NCI-H524 treated with DMSO at 0.1 percent for 48 hours (cell line): ENCODE results near the gene BCOR.

Experiments
- DNase-seq: peaks from one replicate; lab custom pipeline; 2025; lab: John Stamatoyannopoulos, UW

Gene BCOR

DNA sequence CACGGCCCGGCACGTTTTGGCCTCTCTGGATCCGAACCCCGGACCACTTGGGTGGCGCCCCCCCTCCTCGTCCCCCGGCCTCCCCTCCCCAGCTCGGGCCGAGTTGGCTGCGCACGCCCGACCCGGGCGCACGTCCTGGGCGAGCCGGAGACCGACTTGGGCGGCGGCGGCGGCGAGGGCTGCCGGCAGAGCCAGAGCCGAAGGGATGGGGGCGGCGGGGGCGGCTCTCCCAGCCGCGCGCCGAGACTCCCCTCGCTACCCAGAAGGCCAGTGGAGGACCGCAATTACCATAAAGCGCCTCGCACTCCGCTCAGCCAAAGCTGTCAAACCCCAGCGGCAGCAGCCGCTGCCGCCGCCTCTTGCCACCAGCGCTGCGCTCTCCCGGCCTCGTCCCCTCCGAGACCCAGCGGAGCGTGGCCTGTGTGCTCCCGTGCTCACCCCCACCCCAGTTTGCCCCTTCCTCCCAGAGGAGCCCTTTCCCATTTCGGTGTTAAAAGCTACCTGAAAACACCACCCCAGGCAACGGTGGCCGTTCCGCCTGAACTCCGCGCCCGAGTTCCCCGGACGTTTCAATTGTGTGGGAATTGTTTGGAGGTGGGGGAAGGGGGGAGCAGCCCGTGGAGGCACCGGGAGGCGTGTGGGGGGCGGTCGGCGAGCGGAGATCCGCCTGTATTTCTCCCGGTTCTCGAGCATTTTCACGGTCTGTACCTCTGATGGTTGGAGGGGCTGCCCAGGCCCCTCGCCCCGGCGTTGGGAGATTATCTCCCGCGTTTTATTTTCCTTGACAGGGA lies 701 bp upstream of the BCOR start:
- DNase-seq = no peak

DNA sequence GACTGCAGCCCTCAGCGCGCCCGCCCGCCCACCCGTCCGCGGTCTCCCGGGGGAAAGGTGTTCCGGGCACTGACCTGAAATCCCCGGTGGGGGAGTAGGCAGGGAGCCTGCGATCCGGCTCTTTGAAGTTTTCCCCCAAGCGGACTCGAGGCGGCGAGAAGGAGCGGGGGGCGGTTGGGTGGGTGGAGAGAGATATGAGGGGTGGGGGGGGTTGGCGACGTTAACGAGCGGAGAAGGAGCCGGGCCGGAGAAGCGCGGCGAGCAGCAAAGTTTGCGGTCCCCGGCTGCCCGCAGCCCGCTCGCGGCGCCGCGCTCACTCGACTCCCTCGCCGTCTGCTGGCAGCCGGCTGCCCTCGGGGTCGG lies 636 bp downstream of the BCOR start:
- no peak for DNase-seq

DNA sequence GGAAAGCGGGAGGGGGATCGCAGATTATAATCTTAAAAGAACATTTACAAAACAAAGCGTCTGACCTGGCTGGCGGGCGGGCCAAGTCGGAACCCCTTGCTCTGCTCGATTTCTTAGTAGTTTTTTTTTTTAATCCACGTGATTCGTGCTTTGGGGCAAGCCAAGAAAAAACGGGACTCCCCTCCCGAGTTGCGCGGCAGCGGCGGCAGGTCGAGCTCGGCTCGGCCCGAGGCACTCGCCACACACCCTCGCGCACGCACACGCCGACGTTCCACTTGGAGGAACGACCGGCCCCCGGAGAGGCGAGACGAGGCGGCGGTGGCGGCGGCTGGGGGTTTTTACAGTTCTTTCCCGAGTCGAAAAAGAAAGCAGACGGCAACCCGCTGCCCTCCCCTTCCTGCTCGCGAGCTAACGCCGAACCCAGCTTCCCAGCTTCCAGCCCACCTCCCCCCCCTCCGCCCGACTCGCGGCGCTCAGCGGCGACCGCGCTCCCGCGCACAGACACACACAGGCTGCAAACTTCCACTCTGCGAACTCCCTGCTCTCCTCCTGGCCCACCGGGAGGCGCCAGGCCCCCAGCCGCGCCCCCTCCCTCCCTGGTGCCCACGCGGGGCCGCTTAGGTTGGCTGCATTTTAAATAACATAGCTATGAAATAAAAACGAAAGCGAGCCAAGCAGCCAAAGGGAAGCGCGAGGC lies 1.2 kb downstream of the BCOR start:
- DNase-seq = no peak

DNA sequence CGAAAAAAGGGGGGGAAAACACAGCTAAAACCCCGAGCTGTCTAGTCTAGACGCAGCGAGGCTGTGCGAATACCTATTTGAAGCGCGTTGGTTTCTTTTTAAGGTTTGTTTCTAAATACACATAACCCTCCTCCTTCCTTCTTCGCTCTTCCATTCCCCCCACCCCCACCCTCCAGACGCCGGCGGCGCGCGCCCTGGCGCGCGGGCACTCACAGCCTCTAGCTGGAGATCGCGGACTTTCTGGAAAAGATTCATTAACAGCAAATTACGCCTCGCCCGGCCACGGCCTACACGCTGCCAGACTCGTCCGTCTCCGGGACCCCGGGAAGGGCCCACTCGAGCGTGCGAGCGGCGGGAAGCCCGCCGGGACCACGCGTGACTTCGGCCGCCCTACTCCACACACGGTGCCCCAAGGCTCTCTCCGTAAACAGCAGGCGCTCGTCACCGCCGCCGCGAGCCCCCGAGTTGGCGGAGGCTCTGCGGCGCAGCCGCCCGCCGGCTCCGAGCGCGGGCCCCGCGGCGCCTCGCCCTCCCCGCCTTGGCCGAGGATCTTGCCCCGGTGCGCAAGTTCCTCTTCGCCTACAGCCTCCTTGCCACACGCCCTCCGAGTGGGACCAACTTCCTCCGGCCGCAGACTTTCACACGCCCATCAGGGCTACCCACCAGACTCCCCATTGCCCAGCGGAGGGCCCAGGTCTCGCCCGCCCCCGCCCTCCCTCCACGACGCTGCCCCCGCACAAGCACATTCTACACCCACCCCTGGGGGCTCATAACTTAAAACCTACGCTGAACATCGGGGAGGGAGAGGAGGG lies 2.0 kb downstream of the BCOR start:
- DNase-seq = no peak

DNA sequence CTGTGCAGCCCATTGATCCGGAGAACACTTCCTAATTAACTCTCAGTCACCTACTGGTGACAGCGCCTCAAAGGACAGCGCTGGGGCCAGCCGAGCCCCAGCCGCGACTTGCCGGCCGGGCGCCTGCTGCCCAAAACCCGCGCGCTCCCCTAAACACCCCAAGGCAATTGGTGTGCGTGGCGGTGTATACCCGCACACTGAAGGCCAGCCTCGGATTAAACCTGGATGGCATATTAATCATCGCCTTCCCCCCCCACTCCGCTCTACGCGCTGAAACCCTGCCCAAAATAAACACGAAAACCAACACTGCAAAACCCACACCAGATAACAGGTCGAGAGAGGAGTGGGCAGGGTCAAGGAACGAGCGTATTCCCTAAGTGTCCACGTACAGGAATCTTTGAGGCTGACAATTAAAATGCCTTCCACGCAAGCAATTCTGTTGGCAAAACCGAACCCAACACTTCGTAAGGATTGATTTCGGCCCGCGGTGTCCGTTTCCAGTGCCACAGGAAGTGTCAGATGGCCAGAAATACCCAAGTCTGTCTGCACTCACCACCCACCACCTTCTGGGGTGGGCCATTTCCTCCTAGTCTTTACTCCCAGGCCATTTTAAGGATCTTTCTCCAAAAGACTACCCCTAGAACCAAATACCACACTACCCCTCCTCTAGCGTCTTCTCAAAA lies 2.7 kb downstream of the BCOR start:
- no peak for DNase-seq

DNA sequence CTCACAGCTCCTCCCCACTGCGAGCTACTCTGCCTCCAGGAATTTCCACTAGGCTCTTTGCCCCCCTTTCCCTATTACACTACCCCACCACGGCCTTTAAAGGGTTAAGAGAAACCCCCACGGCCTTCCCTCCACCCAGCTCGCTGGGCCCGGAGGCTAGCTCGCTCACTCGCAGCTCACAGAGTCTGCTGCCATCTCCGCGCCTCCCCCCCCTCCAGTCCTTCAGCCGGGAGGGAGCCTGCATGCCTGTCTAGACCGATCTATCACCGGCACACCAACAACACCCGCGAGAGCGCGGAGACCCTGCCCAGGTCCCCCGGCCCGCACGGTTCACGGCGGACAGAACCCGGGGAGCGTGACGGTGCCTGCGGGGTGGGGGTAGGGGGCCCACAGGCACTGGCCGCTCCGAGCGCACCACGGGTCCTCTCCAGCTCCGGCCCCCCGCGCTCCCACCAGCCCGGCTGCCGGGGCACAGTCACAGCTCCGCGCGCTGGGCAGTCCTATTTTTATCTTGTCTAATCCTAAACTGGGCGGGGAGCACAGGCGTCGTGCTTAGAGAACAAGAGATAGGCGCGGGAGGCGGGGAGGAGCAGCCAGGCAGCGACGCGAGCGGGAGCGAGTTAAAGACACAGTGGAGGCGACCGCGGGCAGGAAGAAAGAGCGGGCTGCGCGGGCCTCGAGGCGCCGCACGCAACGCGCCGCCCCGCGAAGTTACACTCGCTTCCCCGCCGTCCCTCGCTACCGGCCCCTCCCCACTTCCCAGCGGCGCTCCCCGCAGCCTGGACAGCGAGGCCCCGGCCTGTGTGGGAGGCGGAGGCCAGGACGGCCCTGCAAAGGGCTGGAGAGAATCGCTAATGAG lies 3.5 kb downstream of the BCOR start:
- DNase-seq = no peak

DNA sequence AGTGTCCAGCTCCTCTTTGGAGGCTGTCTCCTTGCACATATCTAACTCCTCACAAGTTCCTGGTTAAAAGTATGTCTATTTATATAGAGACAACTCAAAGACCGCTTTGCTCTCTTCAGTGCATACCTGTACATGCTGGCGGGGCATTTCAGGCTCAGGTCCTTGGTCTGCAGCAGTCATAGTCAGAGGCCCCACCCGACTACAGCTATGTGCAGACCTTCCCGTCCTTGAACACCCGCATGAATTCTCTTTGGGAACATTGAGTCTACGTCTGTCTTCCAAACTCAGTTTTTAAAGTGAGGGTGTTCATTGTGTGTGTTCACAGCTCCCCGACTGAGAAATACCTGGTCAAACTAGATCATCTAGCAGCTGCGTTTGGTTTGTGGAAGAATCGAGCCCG lies 4.2 kb downstream of the BCOR start:
- DNase-seq = no peak

DNA sequence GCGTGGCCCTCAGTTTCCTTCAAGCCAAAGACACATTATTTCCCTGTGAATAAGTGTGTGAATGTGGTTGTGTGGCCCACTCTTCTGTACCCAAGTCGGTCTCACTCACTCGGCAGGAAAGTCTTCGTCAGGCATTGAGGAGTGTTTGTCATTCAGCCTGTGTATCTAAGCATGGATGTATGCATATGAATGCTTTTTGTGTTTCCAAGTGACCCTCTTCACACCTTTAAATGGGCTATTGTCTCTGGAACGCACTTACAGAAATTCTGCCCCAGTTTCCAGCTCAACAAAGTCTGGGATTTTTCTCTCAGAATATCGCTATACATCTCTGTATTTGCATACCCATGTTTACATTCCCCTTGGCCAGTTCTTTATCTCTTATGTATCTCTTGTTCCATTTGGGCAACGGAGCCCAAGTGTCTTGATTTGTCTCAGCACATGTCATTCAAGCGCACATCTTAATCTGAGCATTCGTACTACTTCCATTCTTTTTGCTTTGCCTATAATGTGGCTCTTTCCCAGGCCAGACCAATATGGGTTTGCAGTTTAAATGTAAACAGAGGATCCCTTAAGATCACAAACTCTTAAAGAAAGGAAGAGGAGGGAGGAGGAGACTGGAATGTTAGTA lies 4.8 kb downstream of the BCOR start:
- no peak for DNase-seq

DNA sequence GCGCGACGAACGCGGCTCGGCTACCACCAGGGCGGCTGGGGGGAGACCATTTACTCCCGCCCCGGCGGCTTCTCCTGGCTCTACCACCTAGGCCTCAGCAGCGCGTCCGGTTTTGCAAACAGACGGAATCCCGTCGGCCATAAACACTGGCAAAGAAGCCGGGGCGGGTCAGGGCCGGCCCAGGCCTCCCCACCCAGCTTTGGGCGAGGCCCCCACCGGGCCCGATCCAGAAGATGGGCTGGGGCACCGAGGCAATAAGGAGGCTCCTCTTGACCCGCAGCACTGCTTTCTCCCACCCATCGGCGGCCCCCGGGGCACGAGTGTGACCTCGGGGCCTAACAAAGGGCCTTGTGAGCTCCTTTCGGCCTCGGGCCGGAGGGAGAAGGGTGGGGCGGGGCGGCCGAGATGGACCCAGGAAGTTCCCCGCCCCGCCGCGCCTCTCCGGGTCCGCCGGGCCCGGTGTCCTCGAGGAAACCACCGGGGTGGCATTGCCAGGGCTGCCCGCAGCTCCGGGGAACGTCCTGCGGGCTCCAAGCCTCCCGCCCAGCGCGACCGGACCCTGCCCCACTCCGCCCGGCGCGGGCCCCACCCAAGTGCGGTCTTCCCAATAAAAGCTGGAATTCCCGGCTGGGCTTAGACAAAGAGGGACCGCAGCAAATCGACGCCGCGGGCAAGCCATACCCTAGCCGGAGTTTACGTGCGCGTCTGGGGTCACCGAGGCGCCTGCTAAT lies 5.9 kb downstream of the BCOR start:
- no peak for DNase-seq

DNA sequence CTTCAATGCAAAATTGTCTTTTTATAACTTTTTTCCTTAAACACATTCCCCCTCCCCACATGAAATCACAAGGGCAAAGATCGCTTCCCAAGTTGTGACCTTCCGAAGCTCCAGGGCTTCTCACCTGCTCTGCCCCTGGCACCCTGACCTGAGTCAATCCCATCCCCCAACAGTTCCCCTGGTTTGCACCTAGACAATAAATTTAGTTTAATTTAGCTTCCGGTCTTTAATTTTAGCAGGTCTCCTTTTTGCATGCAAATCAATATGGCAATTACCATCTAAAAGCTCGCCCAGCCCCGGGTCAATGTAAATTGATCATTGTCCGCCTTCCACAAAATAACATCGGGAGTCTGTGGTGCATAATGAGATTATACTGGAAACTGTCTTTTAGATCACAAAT lies 6.8 kb downstream of the BCOR start:
- DNase-seq = no peak

DNA sequence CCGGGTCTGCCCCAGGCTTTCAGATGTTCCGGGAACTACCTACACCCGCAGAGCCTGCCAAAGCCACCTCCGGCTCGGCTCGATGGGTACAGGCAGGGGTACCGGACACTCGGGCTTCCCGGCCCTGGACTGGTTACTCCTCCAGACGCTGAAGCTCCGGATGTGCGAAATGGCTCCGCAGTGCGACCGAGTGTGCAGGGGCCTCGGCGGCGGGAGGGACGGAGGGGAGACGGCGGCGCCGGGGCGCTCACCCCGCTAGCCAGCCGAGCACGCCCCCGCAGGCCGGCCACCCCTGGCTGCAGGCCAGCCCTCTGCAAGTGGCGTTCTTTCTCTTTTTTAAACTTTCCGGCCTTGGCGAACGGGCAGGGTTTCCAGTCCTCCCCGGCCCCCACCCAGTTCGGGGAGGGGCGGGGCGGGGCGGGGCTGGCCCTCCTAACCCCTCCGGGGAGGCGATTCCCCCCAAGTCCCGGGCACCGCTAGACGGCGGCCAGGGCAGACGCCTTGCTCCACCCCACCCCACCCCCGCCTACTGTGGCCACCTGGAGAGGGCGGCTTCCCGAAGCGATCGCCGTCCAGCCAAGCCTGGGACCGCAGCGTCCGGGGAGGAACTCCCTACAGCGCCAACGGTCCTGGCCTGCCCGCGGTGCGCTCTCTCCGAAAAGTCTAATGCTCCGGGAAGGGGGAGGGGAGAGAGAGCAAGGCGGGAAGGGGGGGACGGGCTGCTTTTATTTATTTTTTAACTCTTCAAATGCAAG lies 7.5 kb downstream of the BCOR start:
- no peak for DNase-seq

DNA sequence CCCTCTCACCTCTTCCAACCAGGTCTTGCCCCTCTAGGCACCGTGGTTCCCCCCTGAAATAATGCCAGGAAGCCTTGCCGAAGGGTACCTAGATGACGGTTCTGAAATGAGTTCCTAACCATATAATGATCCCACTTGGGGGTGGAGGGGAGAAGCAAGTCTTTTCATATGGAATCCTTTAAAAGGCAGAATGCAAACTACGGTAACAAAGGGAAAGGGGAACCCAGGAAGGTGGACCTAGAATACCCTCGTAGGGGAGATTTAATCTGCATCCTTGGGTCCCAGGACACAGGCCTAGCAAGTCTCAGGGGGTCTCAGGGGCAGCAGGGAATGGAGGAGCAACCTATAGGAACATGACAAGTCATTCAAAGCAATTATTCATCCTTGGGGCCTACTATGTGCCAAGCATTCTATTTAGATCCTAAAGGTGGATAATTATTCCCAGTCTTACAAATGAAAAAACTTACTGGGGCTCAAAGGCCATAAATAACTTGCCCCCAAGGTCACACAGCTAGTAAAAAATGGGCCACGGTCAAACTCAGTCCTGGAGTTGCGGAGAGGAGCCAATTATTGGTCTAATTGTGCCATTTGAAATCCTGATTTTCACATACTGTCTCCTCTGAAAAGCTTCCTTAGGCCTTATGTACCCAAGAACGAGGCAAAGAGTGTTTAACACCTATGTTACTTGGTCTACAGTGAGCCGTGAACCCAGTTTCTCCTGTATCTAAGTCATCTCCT lies 8.8 kb downstream of the BCOR start:
- no peak for DNase-seq

DNA sequence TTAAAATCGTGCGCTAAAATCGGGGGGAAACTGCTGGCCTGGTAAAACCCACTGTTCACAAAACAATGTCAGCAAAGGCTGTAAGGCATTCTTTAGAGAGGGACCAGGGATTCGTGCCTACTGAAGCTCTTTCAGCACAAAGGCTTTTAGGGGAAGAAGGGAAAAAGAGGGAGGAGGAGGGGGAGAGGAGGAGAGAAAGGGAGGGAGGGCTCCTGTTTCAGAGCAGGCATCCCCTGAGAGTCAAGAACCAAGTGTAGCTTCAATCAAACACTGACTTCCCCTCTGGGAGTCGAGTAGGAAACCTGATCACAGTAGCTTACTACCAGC lies 9.5 kb downstream of the BCOR start:
- no peak for DNase-seq

DNA sequence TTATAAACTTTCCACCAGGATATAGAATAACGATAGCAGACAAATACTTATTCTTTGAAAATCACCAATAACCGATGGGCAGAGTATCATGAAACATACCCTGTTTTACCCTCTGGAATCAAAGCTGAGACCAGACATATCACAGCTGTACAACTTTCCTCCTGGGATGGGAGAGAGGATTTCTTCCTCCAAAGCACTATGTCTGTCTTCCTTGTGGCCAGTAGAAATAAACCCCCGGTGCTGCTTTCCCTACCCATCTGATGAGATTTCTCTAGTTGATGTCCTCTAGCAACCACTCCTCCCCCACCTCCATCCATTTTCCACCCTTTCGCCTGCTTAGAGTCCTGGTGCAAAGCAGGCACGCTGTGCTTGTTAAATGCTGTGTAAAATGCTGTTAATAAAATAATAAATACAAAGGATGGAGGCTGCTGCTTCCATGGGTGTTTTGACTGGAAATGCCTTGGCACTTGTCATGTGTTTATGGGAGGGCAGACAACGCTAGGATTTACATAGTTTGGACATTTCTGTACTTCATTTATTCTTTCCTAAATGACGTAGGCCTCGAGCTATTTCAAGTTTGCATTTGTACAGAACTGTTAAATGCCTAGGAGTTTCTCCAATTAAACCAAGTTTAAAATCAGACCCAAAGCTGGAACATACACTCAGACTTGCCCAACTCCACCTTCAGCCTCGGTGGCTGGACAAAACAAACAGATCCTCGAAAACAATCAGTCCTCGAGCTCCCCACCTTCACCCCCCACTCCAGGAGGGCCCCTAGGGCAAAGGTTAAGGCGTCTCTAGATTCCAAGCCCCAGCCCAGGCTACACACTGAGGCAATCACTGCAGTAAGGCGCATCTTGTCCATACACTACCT lies 10.1 kb downstream of the BCOR start:
- no peak for DNase-seq

DNA sequence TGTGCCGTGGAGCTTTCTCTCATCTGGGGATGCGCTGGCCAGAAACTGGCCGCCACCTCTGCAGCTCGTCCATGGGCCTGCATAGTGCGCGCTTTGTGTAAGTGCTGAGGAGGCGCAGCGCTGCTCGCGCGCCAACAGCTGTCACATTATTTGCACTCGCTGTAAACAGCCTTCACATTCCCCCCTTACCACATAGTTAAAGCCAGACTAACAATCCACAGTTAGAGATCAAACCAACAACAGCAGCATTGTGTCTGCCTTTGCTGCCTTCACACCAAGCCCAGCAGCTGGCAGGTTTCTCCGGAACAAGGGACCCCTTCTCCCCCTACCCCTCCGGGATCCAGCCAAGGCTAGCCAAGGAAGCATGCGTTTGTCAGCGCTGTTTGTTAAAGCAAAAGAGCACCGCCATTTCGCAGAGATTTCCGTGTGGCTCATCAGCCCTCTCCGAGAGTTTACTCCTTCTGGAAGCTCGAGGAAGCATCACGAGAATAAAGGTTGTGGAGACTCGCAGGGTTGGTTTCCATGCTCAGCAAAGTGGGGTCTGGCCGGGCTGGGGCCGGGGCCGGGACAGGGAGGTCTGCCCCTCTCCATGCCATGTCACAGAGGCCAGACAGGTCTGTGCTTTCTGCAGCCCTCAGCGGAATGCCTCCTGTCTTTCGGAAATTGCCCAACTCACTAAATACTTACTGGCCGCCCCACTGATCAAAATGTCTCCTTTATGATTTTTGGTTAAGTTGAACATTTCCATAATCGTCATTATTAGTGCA lies 11.0 kb downstream of the BCOR start:
- no peak for DNase-seq

DNA sequence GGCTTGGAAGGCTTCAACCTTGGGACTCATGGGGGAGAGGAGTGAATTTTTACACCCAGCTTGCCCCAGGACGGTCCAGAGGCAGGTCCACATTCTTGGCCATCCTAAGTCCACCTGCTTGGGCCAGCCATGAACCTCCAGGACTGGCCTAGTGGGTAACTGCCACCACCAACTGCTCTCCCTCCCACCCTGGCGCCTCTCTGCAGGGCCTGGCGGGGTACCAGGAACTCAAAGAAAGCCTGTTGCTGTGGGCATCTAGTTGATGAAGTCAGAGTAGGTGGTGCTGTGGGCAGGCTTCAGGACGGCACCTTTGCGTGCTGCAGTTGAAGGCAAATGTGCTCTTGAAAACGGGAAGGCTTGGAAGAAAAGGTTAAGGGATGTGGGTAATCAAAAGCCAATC lies 12.0 kb downstream of the BCOR start:
- DNase-seq = no peak

DNA sequence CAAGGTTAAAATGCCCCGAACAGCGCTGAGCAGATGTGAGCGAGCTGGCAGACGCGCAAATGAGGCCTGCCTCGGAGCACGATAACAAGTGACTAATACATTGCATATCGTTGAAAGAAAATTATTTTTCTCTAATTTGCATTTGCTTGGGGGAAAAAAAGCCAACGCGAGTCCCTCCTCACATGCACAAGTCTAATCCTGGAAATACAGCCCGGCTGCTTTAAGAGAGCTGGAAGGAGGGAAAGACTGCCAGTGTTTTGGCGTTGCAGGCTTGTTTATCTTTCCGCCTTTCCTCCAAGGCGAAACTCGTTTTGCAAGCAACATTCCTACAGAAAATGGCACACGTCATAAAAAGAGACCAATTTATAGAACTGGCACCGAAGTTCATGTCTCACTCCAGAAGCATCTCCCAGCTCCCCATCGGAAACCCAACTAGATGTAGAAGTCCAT lies 12.6 kb downstream of the BCOR start:
- DNase-seq = no peak
